Esophagus muscularis mucosa (tissue), 4 donors: ENCODE results near the gene CLIP1. TPM values are rescaled to one million over a fixed set of nuclear protein-coding genes. Genes with fewer than 3 reads are reported as not detected.

ENCODE experiments used
- DNase-seq: peaks from one replicate; pipeline ENCODE4 v3.0.0-alpha.2; 2017; ENCODE audit errors: extremely low spot score
- H3K27ac ChIP-seq, 4 donors: fragments of 200-600 bp; sonication (generic); replicated peaks in 1 of 4; 1 replicate in 3 of 4; 2 replicates in 1 of 4; pipeline ENCODE4 v1.5.1; 2016 to 2019; ENCODE audit warnings: mild to moderate bottlenecking in 1 of 4
- H3K27me3 ChIP-seq, 4 donors: fragments of 200-600 bp; sonication (generic); one replicate each; pipeline versions ENCODE4 v1.5.1 to v1.6.0; 2016 to 2019
- H3K36me3 ChIP-seq, 4 donors: fragments of 200-600 bp; sonication (generic); one replicate each; pipeline ENCODE4 v1.5.1; 2016 to 2019
- H3K4me1 ChIP-seq, 4 donors: fragments of 200-600 bp; sonication (generic); one replicate each; pipeline ENCODE4 v1.5.1; 2016 to 2019
- H3K4me3 ChIP-seq, 4 donors: fragments of 200-600 bp; sonication (generic); 1 replicate in 2 of 4; 2 replicates in 2 of 4; pipeline ENCODE4 v1.5.1; 2016 to 2019; ENCODE audit warnings: mild to moderate bottlenecking in 4 of 4, moderate library complexity in 1 of 4
- H3K9me3 ChIP-seq, 4 donors: fragments of 200-600 bp; sonication (generic); 1 replicate in 3 of 4; 2 replicates in 1 of 4; pipeline ENCODE4 v1.5.1; 2016 to 2019
- EP300 ChIP-seq: sonication (generic); formaldehyde crosslinking; IDR thresholded peaks from one replicate; pipeline ENCODE4 v1.6.1; 2017; ENCODE audit warnings: antibody characterized with exemption
- POLR2A ChIP-seq: fragments of 450-650 bp; IDR thresholded peaks from one replicate; pipeline ENCODE4 v1.6.1; 2017; ENCODE audit warnings: antibody characterized with exemption, moderate library complexity, mild to moderate bottlenecking, low read depth
- POLR2AphosphoS5 ChIP-seq, 2 donors: sonication (generic); formaldehyde crosslinking; IDR thresholded peaks; one replicate each; pipeline ENCODE4 v1.6.1; 2017; ENCODE audit warnings: antibody characterized with exemption in 2 of 2
- WGBS: methylation state at CpG from one replicate; pipeline ENCODE4 v1.1.5; 2018; 5-methylcytosine and 5-hydroxymethylcytosine counted together
- intact Hi-C: fragments of 100-400 bp; cut with DNase I; formaldehyde crosslinking; loops from one replicate; pipeline ENCODE4 v1.15.1; 2023
- total RNA-seq, 4 donors: library from RNA; depleted of rRNA; stranded (reverse); fragments of >200 nt; gene quantifications; one replicate each; pipeline versions ENCODE4 v1.1.0 to v1.2.1, GENCODE V29; 2016
- TF ChIP-seq, protein P1 (sequence below), 3 experiments: fragments of 200-600 bp in 2 of 3; fragments of 450-650 bp in 1 of 3; sonication (generic) in 2 of 3; IDR thresholded peaks; one replicate each; pipeline ENCODE4 v1.5.1; 2017 to 2019; ENCODE audit warnings: antibody characterized with exemption in 3 of 3, mild to moderate bottlenecking in 2 of 3, moderate library complexity in 1 of 3

The CLIP1 gene
- total RNA-seq, 4 donors from 2014 or later = 234 to 263 (median 250) TPM

DNA sequence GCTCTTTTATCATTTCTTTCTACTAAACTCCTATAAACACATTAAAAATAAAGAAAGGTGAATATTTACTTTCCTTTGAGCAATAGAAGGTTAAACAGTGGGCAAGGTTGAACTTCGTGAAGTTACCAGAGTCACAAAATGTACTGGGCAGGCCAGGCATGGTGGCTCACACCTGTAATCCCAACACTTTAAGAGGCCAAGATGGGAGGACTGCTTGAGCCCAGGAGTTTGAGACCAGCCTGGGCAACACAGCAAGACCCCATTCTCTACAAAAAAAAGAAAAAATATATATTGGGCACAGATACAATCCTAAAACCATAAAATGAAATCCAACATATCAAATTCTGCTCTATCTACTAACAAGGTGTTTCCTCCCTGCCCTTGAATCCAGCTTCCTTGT, 95.5 kb downstream of the CLIP1 start:
- intact Hi-C loops = no loop called here
- Histone ChIP-seq H3K4me1 (no peaks in the 10 kb centered on the region), H3K36me3 (peaks cover 66 to 98% (median 92%) of the 10 kb centered on the region in 4 donors), H3K4me3 (no peak overlapping the region), H3K27me3 (no peaks in the 10 kb centered on the region), H3K27ac (no peak overlapping the region), H3K9me3 (no peaks in the 10 kb centered on the region)
- WGBS = 65% methylated on average over 1 of the region's 1 CpG
- TF ChIP-seq, protein P1, sequence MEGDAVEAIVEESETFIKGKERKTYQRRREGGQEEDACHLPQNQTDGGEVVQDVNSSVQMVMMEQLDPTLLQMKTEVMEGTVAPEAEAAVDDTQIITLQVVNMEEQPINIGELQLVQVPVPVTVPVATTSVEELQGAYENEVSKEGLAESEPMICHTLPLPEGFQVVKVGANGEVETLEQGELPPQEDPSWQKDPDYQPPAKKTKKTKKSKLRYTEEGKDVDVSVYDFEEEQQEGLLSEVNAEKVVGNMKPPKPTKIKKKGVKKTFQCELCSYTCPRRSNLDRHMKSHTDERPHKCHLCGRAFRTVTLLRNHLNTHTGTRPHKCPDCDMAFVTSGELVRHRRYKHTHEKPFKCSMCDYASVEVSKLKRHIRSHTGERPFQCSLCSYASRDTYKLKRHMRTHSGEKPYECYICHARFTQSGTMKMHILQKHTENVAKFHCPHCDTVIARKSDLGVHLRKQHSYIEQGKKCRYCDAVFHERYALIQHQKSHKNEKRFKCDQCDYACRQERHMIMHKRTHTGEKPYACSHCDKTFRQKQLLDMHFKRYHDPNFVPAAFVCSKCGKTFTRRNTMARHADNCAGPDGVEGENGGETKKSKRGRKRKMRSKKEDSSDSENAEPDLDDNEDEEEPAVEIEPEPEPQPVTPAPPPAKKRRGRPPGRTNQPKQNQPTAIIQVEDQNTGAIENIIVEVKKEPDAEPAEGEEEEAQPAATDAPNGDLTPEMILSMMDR (IDR thresholded peaks at IDR 0.05) = no peak
- no peak for DNase-seq

DNA sequence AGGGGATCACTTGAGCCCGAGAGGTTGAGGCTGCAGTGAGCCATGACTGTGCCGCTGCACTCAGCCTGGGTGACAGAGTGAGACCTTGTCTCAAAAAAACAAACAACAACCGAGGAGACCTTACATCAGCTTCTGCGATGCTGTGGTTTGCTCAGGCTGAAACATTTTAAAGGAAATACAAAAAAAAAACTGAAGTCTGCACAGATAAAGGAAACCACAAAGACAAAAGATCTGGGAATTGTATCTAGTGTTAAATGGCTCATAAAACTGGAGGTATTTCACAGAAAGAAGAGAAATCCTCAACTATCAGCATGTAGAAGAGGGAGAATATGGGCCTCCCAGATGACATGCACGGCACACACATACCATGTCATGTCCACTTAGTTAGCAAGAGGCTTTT, 95.9 kb downstream of the CLIP1 start:
- Histone ChIP-seq H3K9me3 (no peaks in the 10 kb centered on the region), H3K4me1 (no peaks in the 10 kb centered on the region), H3K27ac (no peak overlapping the region), H3K36me3 (peaks cover 66 to 98% (median 92%) of the 10 kb centered on the region in 4 donors), H3K27me3 (no peaks in the 10 kb centered on the region), H3K4me3 (no peak overlapping the region)
- WGBS = 87% methylated on average over 5 of the region's 5 CpGs
- TF ChIP-seq POLR2A (no peak), POLR2AphosphoS5 (IDR thresholded peaks at IDR 0.05) (no peak), EP300 (no peak)
- TF ChIP-seq, protein P1 (IDR thresholded peaks at IDR 0.05) = no peak
- no peak for DNase-seq
- intact Hi-C loops = no loop called here

DNA sequence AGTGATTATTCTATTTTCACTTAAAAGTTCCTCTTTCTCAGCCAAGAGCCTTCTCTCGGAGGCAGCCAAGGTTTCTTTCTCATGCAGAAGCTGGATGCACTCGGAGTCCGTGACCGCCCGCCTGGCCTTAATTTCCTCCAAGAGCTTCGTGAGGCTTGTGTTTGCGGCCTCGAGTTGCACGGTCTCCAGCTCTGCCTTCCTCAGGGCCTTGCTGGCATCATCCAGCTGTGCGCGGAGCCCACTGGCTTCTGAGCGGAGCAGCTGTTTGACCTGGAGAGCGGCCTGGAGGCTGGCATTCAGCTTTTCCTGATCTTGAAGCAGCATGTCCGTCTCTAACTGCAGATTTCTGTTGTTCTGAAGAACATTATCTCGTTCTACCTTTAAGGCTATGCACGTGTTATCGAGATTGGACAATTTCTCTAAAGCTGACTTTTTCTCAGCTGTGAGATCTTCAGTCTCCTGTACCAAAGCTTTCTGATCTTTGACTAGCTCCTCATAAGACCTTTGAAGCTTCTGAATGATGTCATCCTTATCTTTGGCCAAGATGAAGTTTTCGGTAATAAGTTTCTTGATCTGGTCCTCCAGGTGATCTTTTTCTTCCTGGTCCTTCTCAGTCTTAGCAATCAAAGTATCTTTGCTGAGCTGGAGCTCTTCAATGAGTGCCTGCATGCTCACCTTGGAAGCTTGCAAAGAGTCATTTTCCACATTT, 99.0 kb downstream of the CLIP1 start:
- intact Hi-C loops = no loop called here
- no peak for TF ChIP-seq EP300
- no peak for TF ChIP-seq POLR2A
- no peak for TF ChIP-seq POLR2AphosphoS5 (IDR thresholded peaks at IDR 0.05)
- TF ChIP-seq, protein P1 (IDR thresholded peaks at IDR 0.05) = no peak
- Histone ChIP-seq H3K9me3 (no peaks in the 10 kb centered on the region), H3K27me3 (no peaks in the 10 kb centered on the region), H3K4me3 (no peak overlapping the region), H3K36me3 (peaks cover 58 to 94% (median 91%) of the 10 kb centered on the region in 4 donors), H3K4me1 (peaks cover 5 to 13% (median 12%) of the 10 kb centered on the region in 4 donors), H3K27ac (no peak overlapping the region)
- no peak for DNase-seq
- WGBS = 92% methylated on average over 18 of the region's 18 CpGs

DNA sequence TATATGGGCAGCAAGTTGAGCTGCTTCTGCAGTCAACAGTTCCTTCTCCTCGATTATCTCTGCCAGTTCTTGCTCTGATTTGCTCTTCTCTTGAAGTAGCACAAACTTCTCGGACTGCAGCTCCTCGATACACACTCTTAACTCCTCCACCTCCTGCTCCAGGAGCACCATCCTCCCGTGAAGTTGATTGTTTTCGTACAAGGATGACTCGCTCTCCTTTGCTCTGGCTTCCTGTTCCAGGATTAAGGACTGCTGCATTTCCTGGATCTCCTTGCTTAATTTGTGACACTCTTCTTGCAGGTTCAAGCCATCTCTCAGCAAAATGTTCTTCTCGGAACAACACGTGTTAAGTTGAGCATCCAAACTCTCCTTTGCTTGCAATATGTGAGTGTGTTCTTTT, 100.0 kb downstream of the CLIP1 start:
- H3K4me3 ChIP-seq = no peak overlapping the region
- H3K9me3 ChIP-seq = no peaks in the 10 kb centered on the region
- intact Hi-C loops = no loop called here
- TF ChIP-seq EP300 (no peak), POLR2AphosphoS5 (IDR thresholded peaks at IDR 0.05) (no peak), POLR2A (no peak)
- TF ChIP-seq, protein P1 (IDR thresholded peaks at IDR 0.05) = no peak
- no peak overlapping the region for H3K27ac ChIP-seq
- no peak for DNase-seq
- peaks cover 54 to 94% (median 91%) of the 10 kb centered on the region in 4 donors for H3K36me3 ChIP-seq
- H3K4me1 ChIP-seq = peaks cover 5 to 18% (median 15%) of the 10 kb centered on the region in 4 donors
- WGBS = 90% methylated on average over 8 of the region's 8 CpGs
- no peaks in the 10 kb centered on the region for H3K27me3 ChIP-seq
